Smooth muscle cell (in vitro differentiated cells): ENCODE data around the gene CRACR2B. TPM values are rescaled to one million over a fixed set of nuclear protein-coding genes. Genes with fewer than 3 reads are reported as not detected.

Source experiments
- DNase-seq: peaks from one replicate; lab custom pipeline; 2025; ENCODE audit not compliant: unreplicated experiment; lab: John Stamatoyannopoulos, UW
- H2AFZ ChIP-seq: fragments of 200-600 bp; sonication (generic); 2 replicates; pipeline ENCODE4 v1.6.0; 2016; ENCODE audit warnings: antibody characterized with exemption, low read depth, mild to moderate bottlenecking
- H3F3A ChIP-seq: fragments of 200-600 bp; sonication (generic); 2 replicates; pipeline ENCODE4 v1.6.0; 2017; ENCODE audit warnings: antibody characterized with exemption, low read depth
- H3K27ac ChIP-seq: fragments of 200-600 bp; sonication (generic); 2 replicates; pipeline ENCODE4 v1.5.1; 2016; ENCODE audit warnings: low read depth, mild to moderate bottlenecking
- H3K27me3 ChIP-seq: fragments of 200-600 bp; sonication (generic); 2 replicates; pipeline ENCODE4 v1.6.1; 2016; ENCODE audit warnings: low read depth, mild to moderate bottlenecking
- H3K36me3 ChIP-seq: fragments of 200-600 bp; sonication (generic); 2 replicates; pipeline ENCODE4 v1.5.1; 2016; ENCODE audit warnings: low read depth
- H3K4me1 ChIP-seq: fragments of 200-600 bp; sonication (generic); 2 replicates; pipeline ENCODE4 v1.5.1; 2016; ENCODE audit warnings: low read depth
- H3K4me2 ChIP-seq: fragments of 200-600 bp; sonication (generic); 2 replicates; pipeline ENCODE4 v1.6.0; 2016; ENCODE audit warnings: mild to moderate bottlenecking
- H3K4me3 ChIP-seq: fragments of 200-600 bp; sonication (generic); 2 replicates; pipeline ENCODE4 v1.5.1; 2016; ENCODE audit warnings: mild to moderate bottlenecking
- H3K79me2 ChIP-seq: fragments of 200-600 bp; sonication (generic); 2 replicates; pipeline ENCODE4 v1.6.0; 2016; ENCODE audit warnings: low read depth, mild to moderate bottlenecking
- H3K9ac ChIP-seq: fragments of 200-600 bp; sonication (generic); 2 replicates; pipeline ENCODE4 v1.6.0; 2016; ENCODE audit warnings: low read depth
- H3K9me3 ChIP-seq: fragments of 200-600 bp; sonication (generic); replicated peaks from 2 replicates; pipeline ENCODE4 v1.5.1; 2016; ENCODE audit warnings: low read depth
- H4K20me1 ChIP-seq: fragments of 200-600 bp; sonication (generic); 2 replicates; pipeline ENCODE4 v1.6.0; 2016; ENCODE audit warnings: low read depth
- CTCF ChIP-seq: fragments of 200-600 bp; sonication (generic); IDR thresholded peaks from 2 replicates; pipeline ENCODE4 v1.5.1; 2017; ENCODE audit warnings: borderline replicate concordance, mild to moderate bottlenecking, antibody characterized with exemption; ENCODE audit not compliant: insufficient read depth, poor library complexity, severe bottlenecking
- WGBS: methylation state at CpG from one replicate; pipeline ENCODE4 v1.1.7; 2016; ENCODE audit warnings: low lambda C conversion rate; 5-methylcytosine and 5-hydroxymethylcytosine counted together
- polyA plus RNA-seq: library from polyadenylated mRNA; unstranded; fragments of >200 nt; fragmentation: Nextera tagmentation; extraction: Ambion mirVana; gene quantifications from 2 replicates; pipeline ENCODE4 v1.2.1, GENCODE V29; 2016
- total RNA-seq: library from RNA; depleted of rRNA; stranded (reverse); fragments of >200 nt; gene quantifications from 2 replicates; pipeline ENCODE4 v1.2.3, GENCODE V29; 2014

The CRACR2B gene
- total and polyA plus RNA-seq, 2 experiments from 2014 or later = 0.10 to 0.36 TPM

GRCh38 chr11:858762-859339 lies 31.1 kb downstream of the CRACR2B start:
- no peak for DNase-seq
- Histone ChIP-seq H2AFZ (no peak overlapping the region), H3K27ac (no peak overlapping the region), H3K36me3 (no peaks in the 10 kb centered on the region), H4K20me1 (peaks cover 82% of the 10 kb centered on the region), H3K27me3 (no peaks in the 10 kb centered on the region), H3K4me2 (no peak overlapping the region), H3K9me3 (no peaks in the 10 kb centered on the region), H3K9ac (no peak overlapping the region), H3K4me3 (no peak overlapping the region), H3K4me1 (peaks cover 30% of the 10 kb centered on the region), H3F3A (no peaks in the 10 kb centered on the region), H3K79me2 (no peaks in the 10 kb centered on the region)
- no peak for TF ChIP-seq CTCF
- WGBS = 100% methylated on average over 10 of the region's 37 CpGs

DNA sequence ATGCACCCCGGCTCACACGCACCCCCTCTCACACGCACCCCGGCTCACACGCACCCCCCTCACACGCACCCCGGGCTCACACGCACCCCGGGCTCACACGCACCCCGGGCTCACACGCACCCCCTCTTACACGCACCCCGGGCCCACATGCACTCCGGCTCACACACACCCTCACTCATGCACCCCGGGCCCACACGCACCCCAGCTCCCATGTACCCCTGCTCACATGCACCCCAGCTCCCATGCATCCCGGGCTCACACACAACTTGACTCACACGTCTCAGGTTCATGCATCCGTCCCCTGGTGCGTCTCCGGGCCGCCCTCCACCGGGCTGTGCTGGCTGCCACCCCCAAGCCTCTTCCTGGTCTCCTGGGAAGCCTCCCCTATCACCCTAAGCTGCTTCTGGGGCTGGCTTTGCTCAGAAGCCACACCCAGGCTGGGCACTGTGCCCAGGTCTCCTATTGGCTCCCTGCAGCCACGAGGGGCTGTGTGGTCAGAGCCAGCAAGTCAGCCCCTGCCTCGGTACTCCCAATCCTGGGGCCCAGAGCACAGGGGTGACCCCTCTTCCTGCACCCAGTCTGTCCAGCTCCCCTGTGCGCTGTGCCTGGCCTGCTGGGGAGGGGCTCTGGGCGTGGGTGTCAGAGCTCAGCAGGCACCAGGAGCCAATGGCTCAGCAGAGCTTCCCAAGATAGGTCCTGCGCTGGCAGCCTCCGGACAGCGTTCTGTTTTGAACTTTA lies 31.8 kb downstream of the CRACR2B start:
- H3F3A ChIP-seq = no peaks in the 10 kb centered on the region
- TF ChIP-seq CTCF = no peak
- H3K9ac ChIP-seq = no peak overlapping the region
- peaks cover 24% of the 10 kb centered on the region for H3K4me1 ChIP-seq
- H3K9me3 ChIP-seq = no peaks in the 10 kb centered on the region
- H3K4me3 ChIP-seq = no peak overlapping the region
- peak overlapping the region; percentile 67 for H3K4me2 ChIP-seq
- 76% methylated on average over 15 of the region's 31 CpGs for WGBS
- DNase-seq = peak; percentile 44
- no peaks in the 10 kb centered on the region for H3K36me3 ChIP-seq
- H3K79me2 ChIP-seq = no peaks in the 10 kb centered on the region
- no peaks in the 10 kb centered on the region for H3K27me3 ChIP-seq
- H3K27ac ChIP-seq = no peak overlapping the region
- H2AFZ ChIP-seq = no peak overlapping the region
- peaks cover 77% of the 10 kb centered on the region for H4K20me1 ChIP-seq

- 89% methylated on average over 21 of the region's 21 CpGs for WGBS
- Histone ChIP-seq H3K27ac (no peak overlapping the region), H3K9me3 (no peaks in the 10 kb centered on the region), H3K79me2 (no peaks in the 10 kb centered on the region), H3K4me3 (no peak overlapping the region), H3K9ac (no peak overlapping the region), H3K4me2 (peak overlapping the region; percentile 67), H2AFZ (no peak overlapping the region), H4K20me1 (peaks cover 68% of the 10 kb centered on the region), H3K36me3 (no peaks in the 10 kb centered on the region), H3F3A (no peaks in the 10 kb centered on the region), H3K27me3 (no peaks in the 10 kb centered on the region), H3K4me1 (peaks cover 16% of the 10 kb centered on the region)
- no peak for TF ChIP-seq CTCF
- no peak for DNase-seq
Observed at GRCh38 chr11:860234-861104, 32.8 kb downstream of the CRACR2B start.
